Activated T-cell treated with anti-CD3 and anti-CD28 coated beads, Interleukin-2, amount 50 U/mL, for 4 hours (primary cell): ENCODE results near the gene INPP5D. TPM values are rescaled to one million over a fixed set of nuclear protein-coding genes. Genes with fewer than 3 reads are reported as not detected.
"Not testable (repeated sequence)": the region's sequence is repeated elsewhere in the genome, so short reads cannot be mapped to it uniquely, and the experiment has no call there.

Source experiments
- ATAC-seq, 2 donors: fragments of 200-7000 bp; cut with Tn5 transposase; one replicate each; pipeline ENCODE4 v1.10.0; 2021
- DNase-seq: peaks from one replicate; pipeline ENCODE4 v3.0.0-alpha.2; 2020
- H3K27me3 Mint-ChIP-seq: one replicate; pipeline ENCODE4 v1.8.0; 2021; ENCODE audit warnings: low read depth, mixed read lengths
- H3K36me3 Mint-ChIP-seq: one replicate; pipeline ENCODE4 v1.8.0; 2022; ENCODE audit warnings: mixed read lengths; ENCODE audit not compliant: insufficient read depth
- H3K4me1 Mint-ChIP-seq: one replicate; pipeline ENCODE4 v1.8.0; 2021; ENCODE audit warnings: low read depth, mixed read lengths
- H3K4me3 Mint-ChIP-seq: one replicate; pipeline ENCODE4 v1.8.0; 2021; ENCODE audit warnings: mild to moderate bottlenecking, moderate library complexity, mixed read lengths
- H3K9me3 Mint-ChIP-seq: one replicate; pipeline ENCODE4 v1.8.0; 2021; ENCODE audit warnings: mixed read lengths
- total RNA-seq, 3 donors: library from RNA; stranded (reverse); gene quantifications; one replicate each; pipeline ENCODE4 v1.2.1, GENCODE V29; 2021

The INPP5D gene
- total RNA-seq, 3 donors from 2014 or later: 31.2 to 35.5 (median 31.7) TPM

DNA sequence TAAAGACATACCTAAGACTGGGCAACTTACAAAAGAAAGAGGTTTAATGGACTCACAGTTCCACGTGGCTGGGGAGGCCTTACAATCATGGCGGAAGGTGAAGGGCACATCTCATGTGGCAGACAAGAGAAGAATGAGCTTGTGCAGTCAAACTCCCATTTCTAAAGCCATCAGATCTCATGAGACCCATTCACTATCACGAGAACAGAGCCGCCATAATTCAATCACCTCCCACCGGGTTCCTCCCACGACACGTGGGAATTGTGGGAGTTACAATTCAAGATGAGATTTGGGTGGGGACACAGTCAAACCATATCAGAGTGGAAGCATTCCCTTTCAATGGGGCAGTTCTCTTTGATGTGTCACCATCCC lies 39.7 kb downstream of the INPP5D start:
- H3K9me3 Mint-ChIP-seq, H3K4me3 Mint-ChIP-seq, DNase-seq, ATAC-seq, H3K27me3 Mint-ChIP-seq: not testable (repeated sequence)
- Mint-ChIP-seq H3K36me3 (peaks cover 23% of the 10 kb centered on the region), H3K4me1 (peaks cover 73% of the 10 kb centered on the region)

DNA sequence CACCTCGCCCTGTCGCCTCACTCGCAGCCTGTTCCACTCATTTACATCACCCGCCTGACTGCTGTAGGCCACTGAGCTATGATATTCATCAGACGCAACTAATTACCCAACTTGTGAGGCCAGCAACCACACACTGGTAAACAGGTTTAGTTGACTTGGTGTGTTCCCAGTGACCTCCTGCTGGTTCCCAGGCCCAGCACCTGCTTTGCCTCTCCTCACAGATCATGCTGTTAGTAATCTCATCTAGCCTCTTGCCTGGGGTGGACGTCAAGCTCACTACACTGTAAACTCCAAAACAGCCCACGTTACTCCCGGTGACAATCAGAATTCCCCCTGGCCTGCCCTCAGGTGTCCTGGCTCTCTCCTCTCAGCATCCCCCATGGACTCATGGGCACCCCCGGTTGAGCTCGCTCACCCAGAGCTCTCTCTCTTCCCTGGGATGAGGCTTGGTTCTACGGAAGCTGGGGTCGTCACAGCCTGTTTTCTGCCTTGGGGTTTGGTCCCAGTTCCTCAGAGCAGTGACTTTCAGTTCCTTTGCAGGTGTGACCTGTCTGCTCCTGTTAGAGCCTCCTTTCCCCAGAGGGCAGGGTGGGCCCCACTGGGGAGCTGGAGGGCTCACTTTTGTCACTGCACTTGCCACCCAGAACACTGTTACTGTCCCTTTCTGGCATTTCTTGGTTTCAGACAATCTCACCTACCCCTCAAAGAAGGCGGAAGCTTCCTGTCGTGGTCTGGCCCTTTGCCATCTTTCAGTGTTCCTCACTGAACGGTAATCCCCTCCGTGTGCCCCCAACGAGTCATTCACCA lies 40.3 kb downstream of the INPP5D start:
- H3K36me3 Mint-ChIP-seq: peaks cover 21% of the 10 kb centered on the region
- peak; percentile 56 for DNase-seq
- peak overlapping the region; percentile 56 for H3K4me3 Mint-ChIP-seq

DNA sequence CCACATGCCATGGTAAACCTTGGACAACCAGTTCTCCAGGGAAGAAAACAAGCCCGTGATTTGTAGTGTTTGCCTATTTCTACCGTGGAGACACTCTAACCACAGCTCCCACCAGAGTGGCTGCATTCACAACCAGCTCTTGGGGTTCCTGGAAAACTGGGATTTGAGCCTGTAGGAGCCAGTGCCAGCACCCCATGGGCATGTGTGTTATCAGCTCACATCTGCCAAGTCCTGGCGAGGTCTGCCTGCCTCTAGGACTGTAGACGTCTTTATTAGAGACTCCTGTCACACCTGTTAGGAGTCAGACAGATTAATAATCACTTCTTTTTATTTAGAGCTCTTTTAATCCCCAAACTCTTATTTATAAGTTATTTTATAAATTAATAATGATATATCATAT lies 41.0 kb downstream of the INPP5D start:
- Mint-ChIP-seq H3K27me3 (no peaks in the 10 kb centered on the region), H3K36me3 (peaks cover 25% of the 10 kb centered on the region), H3K9me3 (peaks cover 5% of the 10 kb centered on the region), H3K4me1 (peaks cover 78% of the 10 kb centered on the region), H3K4me3 (no peak overlapping the region)
- ATAC-seq (no peak), DNase-seq (no peak)

More for the DNA sequence above, 40.3 kb downstream of the INPP5D start:
- Mint-ChIP-seq H3K9me3 (peaks cover under 1% of the 10 kb centered on the region), H3K27me3 (no peaks in the 10 kb centered on the region), H3K4me1 (peaks cover 75% of the 10 kb centered on the region)
- peak; percentile 85 to 86 for ATAC-seq

DNA sequence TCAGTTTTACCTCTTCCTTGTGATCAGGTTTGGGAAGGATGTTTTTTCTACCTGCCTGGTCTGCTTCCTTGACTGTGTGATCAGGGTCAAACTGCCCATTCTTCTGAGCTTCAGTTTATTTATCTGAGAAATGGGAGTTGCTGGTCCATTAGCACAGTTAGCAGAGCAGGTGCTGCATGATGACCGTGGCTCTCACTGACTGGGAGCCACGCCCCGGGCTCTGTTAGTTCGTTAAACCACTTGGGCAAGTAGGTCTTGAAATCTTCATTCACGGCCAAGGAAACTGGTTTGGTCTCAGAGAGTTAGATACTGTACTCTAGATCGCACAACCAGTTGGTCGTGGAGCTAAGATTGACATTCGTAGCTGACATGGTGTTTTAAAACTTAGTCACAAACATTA lies 41.7 kb downstream of the INPP5D start:
- Mint-ChIP-seq H3K36me3 (peaks cover 25% of the 10 kb centered on the region), H3K4me3 (no peak overlapping the region), H3K4me1 (peaks cover 80% of the 10 kb centered on the region), H3K27me3 (no peaks in the 10 kb centered on the region), H3K9me3 (peaks cover 5% of the 10 kb centered on the region)
- ATAC-seq: no peak
- DNase-seq: no peak

DNA sequence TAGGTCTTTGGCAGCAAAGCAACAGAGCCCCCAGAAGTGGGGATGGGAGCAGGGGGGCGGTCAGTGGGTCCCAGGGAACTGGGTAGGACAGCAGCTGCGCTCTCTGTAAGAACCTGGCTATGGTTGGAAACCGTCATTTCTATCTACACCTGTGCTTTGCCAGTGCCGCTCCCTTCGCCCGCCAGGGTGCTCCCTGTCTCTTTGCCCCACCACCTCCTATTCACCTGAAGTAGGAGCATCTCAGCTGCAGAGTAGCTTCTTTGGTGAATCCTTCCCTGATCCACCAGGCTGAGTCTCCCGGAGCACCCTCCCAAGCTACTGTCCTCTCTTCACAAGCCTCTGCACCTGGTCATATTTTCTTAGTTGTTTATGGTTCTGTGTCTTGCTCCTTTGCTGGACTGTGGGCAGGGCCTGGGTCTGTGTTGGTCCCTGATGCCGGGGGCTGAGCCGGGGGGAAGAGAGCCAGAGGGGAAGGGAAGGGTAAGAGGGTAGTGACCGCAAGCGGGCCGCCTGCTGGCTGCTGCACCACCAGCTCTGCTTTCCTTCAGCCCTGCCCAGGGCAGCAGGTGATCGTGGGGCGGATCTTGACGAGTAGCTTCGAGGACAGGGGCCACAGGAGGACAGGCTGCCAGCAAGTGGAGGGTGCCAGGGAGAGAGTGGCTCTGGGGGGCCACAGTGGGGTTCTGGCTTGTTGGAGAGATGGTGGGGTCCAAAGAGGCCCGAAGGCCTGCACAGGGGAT lies 45.2 kb downstream of the INPP5D start:
- H3K4me1 Mint-ChIP-seq: peaks cover 76% of the 10 kb centered on the region
- H3K9me3 Mint-ChIP-seq: peaks cover 5% of the 10 kb centered on the region
- no peaks in the 10 kb centered on the region for H3K27me3 Mint-ChIP-seq
- H3K4me3 Mint-ChIP-seq: no peak overlapping the region
- peaks cover 12% of the 10 kb centered on the region for H3K36me3 Mint-ChIP-seq
- DNase-seq (no peak), ATAC-seq (no peak)

DNA sequence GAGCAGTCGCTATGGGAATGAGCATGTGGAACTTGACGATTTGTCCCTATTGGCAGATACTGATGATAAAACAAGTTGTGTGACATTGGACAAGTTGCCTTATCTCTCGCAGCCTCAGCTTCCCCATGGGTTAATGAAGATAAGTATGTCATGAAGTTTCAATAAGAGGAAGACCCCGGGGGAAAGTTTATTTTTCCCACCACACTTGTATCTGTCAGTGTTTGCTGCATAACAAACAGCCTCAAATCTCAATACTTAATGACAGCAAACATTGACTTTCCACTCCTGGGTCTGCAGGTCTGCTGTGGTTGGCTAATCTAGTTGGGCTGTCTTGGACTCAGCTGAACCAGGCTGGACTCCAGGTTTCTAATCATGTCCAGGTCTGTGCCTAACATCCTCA lies 45.8 kb downstream of the INPP5D start:
- Mint-ChIP-seq H3K4me1 (peaks cover 71% of the 10 kb centered on the region), H3K9me3 (peaks cover 5% of the 10 kb centered on the region), H3K27me3 (no peaks in the 10 kb centered on the region), H3K36me3 (peaks cover 12% of the 10 kb centered on the region), H3K4me3 (no peak overlapping the region)
- ATAC-seq (no peak), DNase-seq (no peak)

DNA sequence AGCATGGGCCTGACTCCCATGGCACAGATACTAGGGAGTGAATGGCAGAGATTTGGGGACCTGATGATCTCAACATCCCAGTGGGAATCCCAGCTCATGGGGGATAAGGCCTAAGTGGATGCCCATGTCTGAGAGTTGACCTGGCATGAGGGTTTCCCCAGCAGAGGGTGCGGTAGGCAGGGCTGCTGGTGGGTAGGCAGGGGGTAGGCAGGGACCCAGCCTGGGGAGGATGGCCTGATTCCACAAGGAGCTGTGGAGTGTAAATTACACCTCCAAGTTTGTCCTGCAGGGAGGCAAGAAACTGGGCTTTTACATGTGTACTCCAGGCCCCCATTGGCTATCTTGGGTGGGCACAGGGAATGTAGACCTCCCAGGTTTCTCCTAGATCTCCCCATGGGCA lies 46.9 kb downstream of the INPP5D start:
- H3K9me3 Mint-ChIP-seq: peaks cover 5% of the 10 kb centered on the region
- ATAC-seq: no peak
- peaks cover 12% of the 10 kb centered on the region for H3K36me3 Mint-ChIP-seq
- H3K4me3 Mint-ChIP-seq: no peak overlapping the region
- no peaks in the 10 kb centered on the region for H3K27me3 Mint-ChIP-seq
- no peak for DNase-seq
- H3K4me1 Mint-ChIP-seq: peaks cover 66% of the 10 kb centered on the region

DNA sequence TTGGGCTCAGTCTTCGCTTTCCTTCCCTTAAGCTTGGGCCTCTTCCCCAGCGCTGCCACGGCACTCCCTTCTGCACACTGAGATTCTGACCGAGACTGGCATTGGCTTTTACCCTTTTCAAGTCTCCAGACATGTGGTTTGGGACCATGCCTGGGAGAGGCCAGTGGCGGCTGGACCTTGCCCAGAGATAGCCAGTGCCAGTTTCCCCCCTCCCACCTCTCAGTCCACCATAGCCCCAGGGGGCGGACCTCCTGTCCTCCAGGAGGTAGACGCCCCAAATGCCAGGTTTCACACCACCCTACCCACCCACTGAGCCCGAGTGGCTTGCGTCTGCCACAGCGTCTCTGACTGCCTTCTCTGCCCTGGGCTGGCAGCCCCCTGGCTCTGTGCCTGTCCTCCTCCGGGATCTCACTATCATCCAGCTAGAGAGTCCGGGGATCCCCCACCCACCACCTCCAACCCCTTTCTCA lies 47.7 kb downstream of the INPP5D start:
- ATAC-seq (peak in 1 of 2 donors; percentile 16), DNase-seq (no peak)
- peaks cover 64% of the 10 kb centered on the region for H3K4me1 Mint-ChIP-seq
- peaks cover 5% of the 10 kb centered on the region for H3K9me3 Mint-ChIP-seq
- peaks cover 11% of the 10 kb centered on the region for H3K36me3 Mint-ChIP-seq
- H3K27me3 Mint-ChIP-seq: no peaks in the 10 kb centered on the region
- no peak overlapping the region for H3K4me3 Mint-ChIP-seq

DNA sequence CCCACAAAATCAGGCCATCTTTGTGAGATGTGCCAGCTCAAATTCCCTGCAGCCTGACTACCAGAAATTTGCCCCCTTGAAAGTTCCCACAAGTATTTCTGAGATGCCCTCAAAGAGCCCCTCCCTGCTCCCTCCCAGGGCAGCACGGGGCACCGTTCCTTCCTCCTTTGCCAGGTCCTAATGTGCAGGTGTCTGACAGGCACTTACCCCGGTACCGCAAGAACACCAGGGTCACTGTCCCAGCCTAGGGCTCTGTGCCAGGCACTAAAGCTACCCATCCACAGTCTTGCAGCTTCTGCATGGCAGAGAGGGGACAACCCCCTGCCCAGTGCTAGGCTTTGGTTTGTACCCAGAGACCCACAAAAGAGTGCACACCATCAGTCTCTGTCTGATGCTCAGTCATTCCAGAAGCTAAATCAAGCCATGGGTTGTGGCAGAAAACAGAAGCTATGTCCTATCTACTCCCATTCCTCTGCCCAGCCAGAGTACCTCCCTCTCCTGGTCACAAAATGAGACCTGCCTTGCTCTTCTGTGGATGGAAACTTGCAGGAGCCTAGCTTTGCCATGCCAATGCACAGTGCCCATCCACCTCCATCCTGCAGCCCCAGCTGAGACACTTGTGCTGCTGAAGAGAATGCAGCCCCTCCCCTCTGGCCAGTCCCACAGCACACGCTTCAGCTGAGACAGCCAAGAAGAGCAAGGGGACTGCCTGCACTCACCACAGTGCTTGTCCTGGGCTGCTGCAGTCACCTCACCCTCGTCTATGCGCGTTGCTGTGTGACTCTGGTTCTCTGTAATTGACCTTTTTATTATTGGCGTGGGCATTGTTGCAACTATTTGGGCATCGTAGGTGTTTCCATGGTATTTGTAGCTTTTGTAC lies 48.7 kb downstream of the INPP5D start:
- H3K36me3 Mint-ChIP-seq: peaks cover 7% of the 10 kb centered on the region
- H3K9me3 Mint-ChIP-seq: peaks cover 5% of the 10 kb centered on the region
- H3K4me3 Mint-ChIP-seq: no peak overlapping the region
- ATAC-seq (peak; percentile 42 to 46), DNase-seq (no peak)
- H3K4me1 Mint-ChIP-seq: peaks cover 67% of the 10 kb centered on the region
- no peaks in the 10 kb centered on the region for H3K27me3 Mint-ChIP-seq

DNA sequence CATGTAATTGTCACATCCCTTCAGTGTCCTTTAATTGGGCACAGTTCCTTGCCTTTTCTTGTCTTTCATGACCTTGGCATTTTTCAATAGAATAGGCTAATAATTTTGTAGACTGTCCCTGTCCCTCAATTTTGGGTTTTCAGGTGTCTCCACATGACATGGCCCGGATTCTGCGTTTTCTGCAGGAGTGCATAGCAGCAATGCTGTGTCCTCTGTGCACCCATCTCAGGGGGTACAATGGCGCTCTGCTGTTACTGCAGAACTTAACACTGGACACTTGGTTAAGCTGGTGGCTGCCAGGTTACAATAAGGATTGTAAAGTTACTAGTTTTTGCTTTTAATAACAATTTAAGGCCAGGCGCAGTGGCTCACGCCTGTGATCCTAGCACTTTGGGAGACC lies 51.3 kb downstream of the INPP5D start:
- Mint-ChIP-seq H3K4me1 (peaks cover 70% of the 10 kb centered on the region), H3K9me3 (no peaks in the 10 kb centered on the region), H3K4me3 (no peak overlapping the region), H3K27me3 (no peaks in the 10 kb centered on the region), H3K36me3 (peaks cover 1% of the 10 kb centered on the region)
- DNase-seq: no peak
- ATAC-seq: no peak

DNA sequence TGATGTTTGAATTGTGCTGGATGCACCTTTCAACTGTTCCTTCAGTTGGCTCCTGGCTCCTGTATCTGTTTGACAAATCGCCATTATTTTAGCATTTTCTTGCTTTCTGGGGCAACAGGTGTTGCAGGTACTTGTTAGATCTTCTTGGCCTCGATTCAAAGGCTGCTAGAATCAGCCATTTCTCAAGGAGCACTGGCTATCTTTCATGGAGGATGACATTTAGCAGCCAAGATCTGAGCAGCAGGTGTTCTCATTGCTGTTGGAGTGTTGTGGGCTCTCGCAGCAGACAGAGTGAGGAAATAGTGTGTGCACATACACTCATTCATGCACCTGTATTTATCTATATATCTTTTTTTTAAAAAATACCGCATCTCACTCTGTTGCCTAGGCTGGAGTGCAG lies 52.2 kb downstream of the INPP5D start:
- H3K9me3 Mint-ChIP-seq: no peaks in the 10 kb centered on the region
- H3K27me3 Mint-ChIP-seq: no peaks in the 10 kb centered on the region
- H3K36me3 Mint-ChIP-seq: peaks cover 1% of the 10 kb centered on the region
- ATAC-seq (no peak), DNase-seq (no peak)
- no peak overlapping the region for H3K4me3 Mint-ChIP-seq
- H3K4me1 Mint-ChIP-seq: peaks cover 69% of the 10 kb centered on the region

DNA sequence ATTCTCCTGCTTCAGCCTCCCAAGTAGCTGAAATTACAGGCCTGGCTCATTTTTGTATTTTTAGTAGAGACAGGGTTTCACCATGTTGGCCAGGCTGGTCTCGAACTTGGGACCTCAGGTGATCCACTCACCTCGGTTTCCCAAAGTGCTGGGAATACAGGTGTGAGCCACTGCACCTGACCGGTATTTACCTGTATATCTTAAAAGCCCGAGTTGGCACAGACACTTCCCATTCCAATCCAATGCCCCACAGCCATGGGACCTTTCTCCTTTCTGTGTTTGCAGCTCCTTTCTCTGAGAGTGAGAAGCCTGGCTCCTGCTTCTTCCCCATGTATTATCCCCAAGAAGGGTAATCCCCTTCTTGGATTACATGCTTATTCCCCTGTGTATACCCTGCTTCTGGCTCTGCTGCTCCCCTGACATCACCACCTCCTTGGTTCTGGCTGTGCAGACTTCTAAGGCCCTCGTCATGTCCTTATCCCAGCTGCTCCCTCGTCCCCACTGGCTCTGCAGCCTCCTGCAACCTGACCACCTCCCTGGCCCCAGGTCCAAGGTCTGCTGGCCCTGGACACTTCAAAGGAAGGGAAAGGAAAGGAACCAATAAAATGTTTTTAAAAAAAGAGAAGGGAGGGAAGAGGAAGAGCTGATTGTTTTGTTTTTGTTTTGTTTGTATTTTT lies 52.8 kb downstream of the INPP5D start:
- Mint-ChIP-seq H3K4me1 (peaks cover 69% of the 10 kb centered on the region), H3K9me3 (no peaks in the 10 kb centered on the region), H3K27me3 (no peaks in the 10 kb centered on the region), H3K36me3 (peaks cover 1% of the 10 kb centered on the region), H3K4me3 (no peak overlapping the region)
- DNase-seq: no peak
- no peak for ATAC-seq

DNA sequence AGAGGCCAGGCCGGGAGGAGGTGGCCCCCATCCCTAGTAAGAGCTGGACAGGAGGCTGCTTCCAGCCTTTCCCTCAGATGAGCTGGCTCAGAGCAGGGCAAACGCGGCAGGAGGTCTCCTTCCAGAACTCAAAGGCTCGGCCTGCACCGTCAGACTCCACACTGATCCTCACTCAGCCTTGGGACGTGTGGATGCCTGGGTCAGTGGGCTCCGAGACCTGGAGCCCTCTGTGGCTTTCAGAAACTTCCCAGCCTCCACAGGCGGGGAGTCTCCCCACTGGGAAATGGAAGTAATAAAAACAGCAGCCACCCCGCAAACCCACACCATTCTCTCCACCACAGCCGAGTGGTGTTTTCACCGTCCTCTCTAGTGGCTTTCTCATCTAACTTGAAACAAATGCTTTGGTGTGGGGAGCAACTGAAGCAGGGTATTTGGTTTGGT lies 54.3 kb downstream of the INPP5D start:
- no peak overlapping the region for H3K4me3 Mint-ChIP-seq
- no peaks in the 10 kb centered on the region for H3K27me3 Mint-ChIP-seq
- no peaks in the 10 kb centered on the region for H3K9me3 Mint-ChIP-seq
- ATAC-seq: peak; percentile 36 to 68
- no peak for DNase-seq
- peaks cover 70% of the 10 kb centered on the region for H3K4me1 Mint-ChIP-seq
- peaks cover 1% of the 10 kb centered on the region for H3K36me3 Mint-ChIP-seq

DNA sequence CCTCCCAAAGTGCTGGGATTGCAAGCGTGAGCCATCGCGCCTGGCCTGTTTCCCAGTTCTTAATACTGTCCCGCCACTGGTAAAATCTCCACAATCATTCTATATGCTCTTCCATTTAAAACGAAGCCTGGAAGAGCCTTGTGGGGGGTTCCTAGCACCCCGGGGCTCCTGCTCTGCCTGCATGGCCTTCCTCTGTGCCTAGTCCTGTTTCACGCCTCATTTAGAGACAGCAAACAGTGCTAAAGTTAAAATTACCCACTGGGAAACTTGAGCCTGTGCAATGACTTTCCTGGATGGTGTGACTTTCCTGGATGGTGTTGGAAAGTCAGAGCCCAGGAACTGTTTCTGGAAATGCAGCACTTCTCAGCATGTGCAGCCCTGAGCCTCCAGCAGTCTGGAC lies 55.0 kb downstream of the INPP5D start:
- no peaks in the 10 kb centered on the region for H3K9me3 Mint-ChIP-seq
- H3K4me3 Mint-ChIP-seq: no peak overlapping the region
- ATAC-seq: no peak

More for the DNA sequence above, 55.0 kb downstream of the INPP5D start:
- Mint-ChIP-seq H3K36me3 (peaks cover 1% of the 10 kb centered on the region), H3K4me1 (peaks cover 73% of the 10 kb centered on the region), H3K27me3 (no peaks in the 10 kb centered on the region)
- DNase-seq: no peak
